Right lobe of liver (tissue), 4 donors: ENCODE measurements around the gene CEPT1.

Experiments
- POLR2A ChIP-seq: fragments of 450-650 bp; IDR thresholded peaks from one replicate; pipeline ENCODE4 v1.6.1; 2017; ENCODE audit warnings: antibody characterized with exemption, mild to moderate bottlenecking
- TF ChIP-seq, protein P1 (sequence below), 4 donors: fragments of 200-600 bp in 3 of 4; fragments of 450-650 bp in 1 of 4; IDR thresholded peaks; one replicate each; pipeline versions ENCODE4 v1.5.1 to v1.8.0; 2016 to 2022; ENCODE audit warnings: antibody characterized with exemption in 4 of 4, mild to moderate bottlenecking in 2 of 4
- donor health status: DM: no; HTN: no; CAD: no.
- donor health status: DM: no; HTN: no; CAD: no.
- donor health status: DM: no; HTN: yes; CAD: no.

DNA sequence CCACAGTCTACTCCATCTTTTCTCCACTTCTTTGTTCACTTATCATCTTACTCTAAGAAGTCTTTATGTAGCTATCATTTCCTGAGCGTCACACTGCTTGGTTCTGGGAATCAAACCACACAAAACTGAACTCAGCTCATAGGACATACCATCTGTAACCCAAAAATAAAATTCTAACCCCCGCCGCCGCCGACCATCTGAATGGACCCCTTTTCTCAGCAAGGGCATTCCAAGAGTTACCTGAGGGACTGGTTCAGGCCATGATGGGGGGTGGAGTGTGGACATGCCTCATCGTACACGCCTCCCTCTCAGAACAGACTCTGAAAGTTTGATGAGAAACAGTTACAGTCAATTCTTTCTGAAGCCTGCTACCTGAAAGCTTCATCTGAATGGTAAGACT lies 74.9 kb downstream of the CEPT1 start:
- TF ChIP-seq, protein P1, sequence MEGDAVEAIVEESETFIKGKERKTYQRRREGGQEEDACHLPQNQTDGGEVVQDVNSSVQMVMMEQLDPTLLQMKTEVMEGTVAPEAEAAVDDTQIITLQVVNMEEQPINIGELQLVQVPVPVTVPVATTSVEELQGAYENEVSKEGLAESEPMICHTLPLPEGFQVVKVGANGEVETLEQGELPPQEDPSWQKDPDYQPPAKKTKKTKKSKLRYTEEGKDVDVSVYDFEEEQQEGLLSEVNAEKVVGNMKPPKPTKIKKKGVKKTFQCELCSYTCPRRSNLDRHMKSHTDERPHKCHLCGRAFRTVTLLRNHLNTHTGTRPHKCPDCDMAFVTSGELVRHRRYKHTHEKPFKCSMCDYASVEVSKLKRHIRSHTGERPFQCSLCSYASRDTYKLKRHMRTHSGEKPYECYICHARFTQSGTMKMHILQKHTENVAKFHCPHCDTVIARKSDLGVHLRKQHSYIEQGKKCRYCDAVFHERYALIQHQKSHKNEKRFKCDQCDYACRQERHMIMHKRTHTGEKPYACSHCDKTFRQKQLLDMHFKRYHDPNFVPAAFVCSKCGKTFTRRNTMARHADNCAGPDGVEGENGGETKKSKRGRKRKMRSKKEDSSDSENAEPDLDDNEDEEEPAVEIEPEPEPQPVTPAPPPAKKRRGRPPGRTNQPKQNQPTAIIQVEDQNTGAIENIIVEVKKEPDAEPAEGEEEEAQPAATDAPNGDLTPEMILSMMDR (IDR thresholded peaks at IDR 0.05): no peak
- TF ChIP-seq POLR2A: no peak
